Measurements from ENCODE around the gene ZNF213.

Gene ZNF213

DNA sequence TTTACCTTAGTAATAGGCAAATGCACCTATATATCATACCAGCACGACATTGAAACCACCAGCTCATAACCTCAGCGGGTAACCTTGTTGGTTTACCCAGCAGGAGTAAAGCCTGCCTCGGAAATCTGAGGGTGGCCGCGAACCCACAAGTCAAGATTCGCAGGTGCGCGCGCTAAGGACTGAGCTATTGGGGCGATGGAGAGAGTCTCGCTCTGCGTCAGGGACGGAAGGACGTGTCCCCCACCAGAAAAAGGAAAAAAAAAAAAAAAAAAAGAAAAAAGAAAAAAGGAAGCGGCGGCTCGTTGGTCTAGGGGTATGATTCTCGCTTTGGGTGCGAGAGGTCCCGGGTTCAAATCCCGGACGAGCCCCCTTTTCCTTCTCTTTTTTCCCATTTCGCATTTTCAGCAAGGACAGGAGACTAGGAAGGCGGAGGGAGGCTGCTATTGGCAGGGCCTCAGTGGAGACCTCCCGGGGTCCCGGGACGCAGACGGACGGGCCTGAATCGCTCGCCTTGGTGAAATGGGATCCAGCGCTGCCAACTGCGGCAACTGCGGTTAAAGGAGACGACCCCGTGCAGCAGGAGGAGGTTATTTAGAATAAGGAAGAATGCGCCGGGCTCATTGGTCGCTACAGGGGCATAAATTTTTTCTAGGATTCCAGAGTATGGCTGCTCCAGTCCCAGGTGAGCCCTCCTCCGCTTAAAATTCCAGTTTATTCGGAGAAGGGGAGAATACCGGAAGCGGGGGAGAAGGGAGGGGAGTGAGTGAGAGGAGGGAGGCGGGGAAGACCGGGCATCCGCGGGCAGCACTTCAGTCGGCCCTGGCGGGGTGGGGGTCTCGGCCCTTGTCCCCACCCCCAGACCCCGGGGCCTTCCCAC, 53.2 kb downstream of the ZNF213 start, which contains the start of gene OR1F1 (continued):
- TF ChIP-seq ZNF138 (tag by site-specific recombination; IDR thresholded peaks at IDR 0.05; ENCODE audit: borderline replicate concordance) (no peak), EGR2 (tag by site-specific recombination; IDR thresholded peaks at IDR 0.05; ENCODE audit: low read depth) (peak; percentile 73), ZNF23 (tag by site-specific recombination; IDR thresholded peaks at IDR 0.05; ENCODE audit: borderline replicate concordance) (no peak), ZNF501 (tag by site-specific recombination; IDR thresholded peaks at IDR 0.05) (no peak), ZNF16 (tag by site-specific recombination; IDR thresholded peaks at IDR 0.05; ENCODE audit: low read depth) (no peak), SP2 (tag by site-specific recombination; IDR thresholded peaks at IDR 0.05) (peak; percentile 91), ZFHX2 (tag by site-specific recombination; conservative IDR thresholded peaks at IDR 0.05) (peak; percentile 65), ZFP41 (tag by site-specific recombination; IDR thresholded peaks at IDR 0.05; ENCODE audit: borderline replicate concordance) (no peak), ZNF121 (tag by site-specific recombination; IDR thresholded peaks at IDR 0.05) (no peak), ZNF354C (tag by site-specific recombination; IDR thresholded peaks at IDR 0.05; ENCODE audit: borderline replicate concordance, low read depth) (no peak), ZNF19 (tag by site-specific recombination; IDR thresholded peaks at IDR 0.05; ENCODE audit: low read depth) (no peak), ZNF830 (tag by site-specific recombination; IDR thresholded peaks at IDR 0.05; ENCODE audit: low read depth) (no peak), ZNF146 (tag by site-specific recombination; IDR thresholded peaks at IDR 0.05) (no peak), ZNF341 (tag by site-specific recombination; IDR thresholded peaks at IDR 0.05; ENCODE audit: low read depth) (peak; percentile 95), ZNF777 (tag by site-specific recombination; IDR thresholded peaks at IDR 0.05; ENCODE audit: borderline replicate concordance) (0 out of 2 replicates have a peak, but pooled peaks have one; percentile 5), ZNF404 (tag by site-specific recombination; IDR thresholded peaks at IDR 0.05) (no peak), ZNF223 (tag by site-specific recombination; IDR thresholded peaks at IDR 0.05) (no peak), ZNF837 (tag by site-specific recombination; IDR thresholded peaks at IDR 0.05) (no peak), ZNF366 (tag by site-specific recombination; conservative IDR thresholded peaks at IDR 0.05) (peak; percentile 98), FEZF1 (tag by site-specific recombination; IDR thresholded peaks at IDR 0.05) (0 out of 2 replicates have a peak, but pooled peaks have one; percentile 5), ZNF433 (tag by site-specific recombination; IDR thresholded peaks at IDR 0.05; ENCODE audit: low read depth) (no peak), ZNF785 (tag by site-specific recombination; IDR thresholded peaks at IDR 0.05) (peak; percentile 93), ZNF791 (tag by site-specific recombination; IDR thresholded peaks at IDR 0.05) (no peak), IKZF3 (tag by site-specific recombination; IDR thresholded peaks at IDR 0.05) (peak; percentile 79), ZNF302 (tag by site-specific recombination; IDR thresholded peaks at IDR 0.05; ENCODE audit: low read depth) (0 out of 2 replicates have a peak, but pooled peaks have one; percentile 31), ZNF677 (tag by site-specific recombination; IDR thresholded peaks at IDR 0.05) (no peak; the same call in 1 of the 2 replicates), SETDB1 (IDR thresholded peaks at IDR 0.05; ENCODE audit: insufficient read length, low read length) (no peak), ZBTB7A (tag by site-specific recombination; IDR thresholded peaks at IDR 0.05; ENCODE audit: low read depth) (peak; percentile 66; the same call in 1 of the 2 replicates), ZNF664 (tag by site-specific recombination; IDR thresholded peaks at IDR 0.05) (peak; percentile 64; the same call in 1 of the 2 replicates)
- TF ChIP-seq, protein P1, sequence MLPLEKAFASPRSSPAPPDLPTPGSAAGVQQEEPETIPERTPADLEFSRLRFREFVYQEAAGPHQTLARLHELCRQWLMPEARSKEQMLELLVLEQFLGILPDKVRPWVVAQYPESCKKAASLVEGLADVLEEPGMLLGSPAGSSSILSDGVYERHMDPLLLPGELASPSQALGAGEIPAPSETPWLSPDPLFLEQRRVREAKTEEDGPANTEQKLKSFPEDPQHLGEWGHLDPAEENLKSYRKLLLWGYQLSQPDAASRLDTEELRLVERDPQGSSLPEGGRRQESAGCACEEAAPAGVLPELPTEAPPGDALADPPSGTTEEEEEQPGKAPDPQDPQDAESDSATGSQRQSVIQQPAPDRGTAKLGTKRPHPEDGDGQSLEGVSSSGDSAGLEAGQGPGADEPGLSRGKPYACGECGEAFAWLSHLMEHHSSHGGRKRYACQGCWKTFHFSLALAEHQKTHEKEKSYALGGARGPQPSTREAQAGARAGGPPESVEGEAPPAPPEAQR (tag by site-specific recombination; IDR thresholded peaks at IDR 0.05), result no peak
- TF ChIP-seq, protein P2, sequence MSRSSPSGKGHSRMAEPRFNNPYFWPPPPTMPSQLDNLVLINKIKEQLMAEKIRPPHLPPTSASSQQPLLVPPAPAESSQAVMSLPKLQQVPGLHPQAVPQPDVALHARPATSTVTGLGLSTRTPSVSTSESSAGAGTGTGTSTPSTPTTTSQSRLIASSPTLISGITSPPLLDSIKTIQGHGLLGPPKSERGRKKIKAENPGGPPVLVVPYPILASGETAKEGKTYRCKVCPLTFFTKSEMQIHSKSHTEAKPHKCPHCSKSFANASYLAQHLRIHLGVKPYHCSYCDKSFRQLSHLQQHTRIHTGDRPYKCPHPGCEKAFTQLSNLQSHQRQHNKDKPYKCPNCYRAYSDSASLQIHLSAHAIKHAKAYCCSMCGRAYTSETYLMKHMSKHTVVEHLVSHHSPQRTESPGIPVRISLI (tag by site-specific recombination; IDR thresholded peaks at IDR 0.05), result peak; percentile 99
- TF ChIP-seq, protein P3, sequence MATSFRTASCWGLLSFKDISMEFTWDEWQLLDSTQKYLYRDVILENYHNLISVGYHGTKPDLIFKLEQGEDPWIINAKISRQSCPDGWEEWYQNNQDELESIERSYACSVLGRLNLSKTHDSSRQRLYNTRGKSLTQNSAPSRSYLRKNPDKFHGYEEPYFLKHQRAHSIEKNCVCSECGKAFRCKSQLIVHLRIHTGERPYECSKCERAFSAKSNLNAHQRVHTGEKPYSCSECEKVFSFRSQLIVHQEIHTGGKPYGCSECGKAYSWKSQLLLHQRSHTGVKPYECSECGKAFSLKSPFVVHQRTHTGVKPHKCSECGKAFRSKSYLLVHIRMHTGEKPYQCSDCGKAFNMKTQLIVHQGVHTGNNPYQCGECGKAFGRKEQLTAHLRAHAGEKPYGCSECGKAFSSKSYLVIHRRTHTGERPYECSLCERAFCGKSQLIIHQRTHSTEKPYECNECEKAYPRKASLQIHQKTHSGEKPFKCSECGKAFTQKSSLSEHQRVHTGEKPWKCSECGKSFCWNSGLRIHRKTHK (tag by site-specific recombination; IDR thresholded peaks at IDR 0.05), result no peak
- TF ChIP-seq, protein P4, sequence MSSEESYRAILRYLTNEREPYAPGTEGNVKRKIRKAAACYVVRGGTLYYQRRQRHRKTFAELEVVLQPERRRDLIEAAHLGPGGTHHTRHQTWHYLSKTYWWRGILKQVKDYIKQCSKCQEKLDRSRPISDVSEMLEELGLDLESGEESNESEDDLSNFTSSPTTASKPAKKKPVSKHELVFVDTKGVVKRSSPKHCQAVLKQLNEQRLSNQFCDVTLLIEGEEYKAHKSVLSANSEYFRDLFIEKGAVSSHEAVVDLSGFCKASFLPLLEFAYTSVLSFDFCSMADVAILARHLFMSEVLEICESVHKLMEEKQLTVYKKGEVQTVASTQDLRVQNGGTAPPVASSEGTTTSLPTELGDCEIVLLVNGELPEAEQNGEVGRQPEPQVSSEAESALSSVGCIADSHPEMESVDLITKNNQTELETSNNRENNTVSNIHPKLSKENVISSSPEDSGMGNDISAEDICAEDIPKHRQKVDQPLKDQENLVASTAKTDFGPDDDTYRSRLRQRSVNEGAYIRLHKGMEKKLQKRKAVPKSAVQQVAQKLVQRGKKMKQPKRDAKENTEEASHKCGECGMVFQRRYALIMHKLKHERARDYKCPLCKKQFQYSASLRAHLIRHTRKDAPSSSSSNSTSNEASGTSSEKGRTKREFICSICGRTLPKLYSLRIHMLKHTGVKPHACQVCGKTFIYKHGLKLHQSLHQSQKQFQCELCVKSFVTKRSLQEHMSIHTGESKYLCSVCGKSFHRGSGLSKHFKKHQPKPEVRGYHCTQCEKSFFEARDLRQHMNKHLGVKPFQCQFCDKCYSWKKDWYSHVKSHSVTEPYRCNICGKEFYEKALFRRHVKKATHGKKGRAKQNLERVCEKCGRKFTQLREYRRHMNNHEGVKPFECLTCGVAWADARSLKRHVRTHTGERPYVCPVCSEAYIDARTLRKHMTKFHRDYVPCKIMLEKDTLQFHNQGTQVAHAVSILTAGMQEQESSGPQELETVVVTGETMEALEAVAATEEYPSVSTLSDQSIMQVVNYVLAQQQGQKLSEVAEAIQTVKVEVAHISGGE (tag by site-specific recombination; conservative IDR thresholded peaks at IDR 0.05; ENCODE audit: low read depth), result peak; percentile 28; the same call in 1 of the 2 replicates

Data from HEK293 (cell line).